ENCODE results near the gene EDIL3.

GRCh38 chr5:84378961-84379360 lies 5.7 kb downstream of the EDIL3 start:
- TF ChIP-seq CTCF (conservative IDR thresholded peaks at IDR 0.05 in 1 of 2, IDR thresholded peaks at IDR 0.05 in 1 of 2; ENCODE audit: low read depth in 1 of 2, low read length in 2 of 2) (no peak), EZH2 (IDR thresholded peaks at IDR 0.05; ENCODE audit: low read length, missing control alignments) (no peak)

Measured in fibroblast of lung (primary cell).